HepG2 (cell line): ENCODE data around the gene TIFAB. TPM values are rescaled to one million over a fixed set of nuclear protein-coding genes. Genes with fewer than 3 reads are reported as not detected.

Experiments used
- BRCA1 ChIP-seq: sonication (generic); formaldehyde crosslinking; IDR thresholded peaks from 2 replicates; pipeline ENCODE4 v1.4.0; 2020; ENCODE audit warnings: missing genetic modification reagents
- CERS6 ChIP-seq: sonication (generic); formaldehyde crosslinking; IDR thresholded peaks from 2 replicates; pipeline ENCODE4 v1.5.0; 2020; ENCODE audit warnings: missing genetic modification reagents
- ETV5 ChIP-seq: IDR thresholded peaks from 2 replicates; pipeline ENCODE4 v1.6.1; 2018; ENCODE audit warnings: missing biosample characterization, missing genetic modification reagents, inconsistent platforms, borderline replicate concordance
- GPBP1L1 ChIP-seq: sonication (generic); formaldehyde crosslinking; IDR thresholded peaks from 2 replicates; pipeline ENCODE4 v1.5.0; 2020; ENCODE audit warnings: mild to moderate bottlenecking, missing genetic modification reagents
- GTF2F1 ChIP-seq: fragments of 150-350 bp; IDR thresholded peaks from 2 replicates; pipeline ENCODE4 v1.6.1; 2014; ENCODE audit warnings: low read length
- HMG20B ChIP-seq: conservative IDR thresholded peaks from 2 replicates; pipeline ENCODE4 v1.6.1; 2016; ENCODE audit warnings: missing genetic modification reagents, missing compliant biosample characterization
- HNRNPUL1 ChIP-seq: fragments of 200-400 bp; formaldehyde crosslinking; IDR thresholded peaks from 2 replicates; pipeline ENCODE4 v1.6.1; 2017; ENCODE audit warnings: low read depth, mild to moderate bottlenecking, low read length, moderate library complexity
- HOXA7 ChIP-seq: sonication (generic); formaldehyde crosslinking; IDR thresholded peaks from 2 replicates; pipeline ENCODE4 v1.8.1; 2022; ENCODE audit warnings: mild to moderate bottlenecking, missing genetic modification reagents, moderate library complexity
- KLF12 ChIP-seq: sonication (generic); formaldehyde crosslinking; IDR thresholded peaks from 2 replicates; pipeline ENCODE4 v1.4.0; 2020; ENCODE audit warnings: missing genetic modification reagents, borderline replicate concordance
- KLF15 ChIP-seq: sonication (generic); formaldehyde crosslinking; IDR thresholded peaks from 2 replicates; pipeline ENCODE4 v1.8.1; 2023; ENCODE audit warnings: borderline replicate concordance, mild to moderate bottlenecking, inconsistent platforms, missing genetic modification reagents, mixed read lengths
- MAFF ChIP-seq: IDR thresholded peaks from 2 replicates; pipeline ENCODE4 v1.6.1; 2011; ENCODE audit warnings: low read depth, low read length, improper control_type of control experiment
- MTERF4 ChIP-seq: sonication (generic); formaldehyde crosslinking; IDR thresholded peaks from 2 replicates; pipeline ENCODE4 v1.8.0; 2023; ENCODE audit warnings: mild to moderate bottlenecking, missing genetic modification reagents
- POLR2G ChIP-seq: fragments of 200-400 bp; formaldehyde crosslinking; IDR thresholded peaks from 2 replicates; pipeline ENCODE4 v1.6.1; 2018; ENCODE audit warnings: mild to moderate bottlenecking, low read depth, low read length, moderate library complexity
- RAD21 ChIP-seq: fragments of 450-650 bp; formaldehyde crosslinking; IDR thresholded peaks from 2 replicates; pipeline ENCODE4 v1.5.0; 2020; ENCODE audit warnings: mild to moderate bottlenecking
- RBFOX2 ChIP-seq: fragments of 200-400 bp; formaldehyde crosslinking; IDR thresholded peaks from 2 replicates; pipeline ENCODE4 v1.6.1; 2017; ENCODE audit warnings: low read depth, mild to moderate bottlenecking, low read length
- RFX3 ChIP-seq: IDR thresholded peaks from 2 replicates; pipeline ENCODE4 v1.6.1; 2016; ENCODE audit warnings: missing biosample characterization, missing genetic modification reagents
- SATB2 ChIP-seq: sonication (generic); formaldehyde crosslinking; IDR thresholded peaks from 2 replicates; pipeline ENCODE4 v1.5.0; 2020; ENCODE audit warnings: missing genetic modification reagents
- TOPORS ChIP-seq: sonication (generic); formaldehyde crosslinking; IDR thresholded peaks from 2 replicates; pipeline ENCODE4 v1.8.0; 2023; ENCODE audit warnings: mild to moderate bottlenecking, missing genetic modification reagents
- ZGPAT ChIP-seq: IDR thresholded peaks from 2 replicates; pipeline ENCODE4 v1.6.1; 2016; ENCODE audit warnings: mild to moderate bottlenecking
- ZNF552 ChIP-seq: sonication (generic); formaldehyde crosslinking; IDR thresholded peaks from 2 replicates; pipeline ENCODE4 v1.9.0; 2022; ENCODE audit warnings: missing genetic modification reagents, mild to moderate bottlenecking, borderline replicate concordance
- ZNF572 ChIP-seq: sonication (generic); formaldehyde crosslinking; IDR thresholded peaks from 2 replicates; pipeline ENCODE4 v1.5.1; 2020; ENCODE audit warnings: mild to moderate bottlenecking, missing genetic modification reagents
- ZNF704 ChIP-seq: sonication (generic); formaldehyde crosslinking; IDR thresholded peaks from 2 replicates; pipeline ENCODE4 v1.8.1; 2023; ENCODE audit warnings: mild to moderate bottlenecking, inconsistent platforms, moderate library complexity, missing genetic modification reagents, borderline replicate concordance
- polyA plus RNA-seq, 8 experiments: library from polyadenylated mRNA; depleted of rRNA in 3 of 8; stranded (reverse) in 7 of 8; unstranded in 1 of 8; fragments of >200 nt; fragmentation: Illumina TruSeq in 4 of 8; extraction: Trizol in 4 of 8; gene quantifications; 2 replicates each; pipeline versions ENCODE4 v1.2.1 to v1.2.3, GENCODE V29; 2011 to 2016; ENCODE audit warnings: low read depth in 4 of 8, missing spikeins in 1 of 8, mixed read lengths in 1 of 8; ENCODE audit not compliant: insufficient read depth in 1 of 8
- total RNA-seq, 5 experiments: library from RNA; depleted of rRNA; stranded (reverse); fragments of >200 nt; fragmentation: Illumina TruSeq; extraction: Trizol; gene quantifications; 2 replicates each; pipeline ENCODE4 v1.2.3, GENCODE V29; 2016; ENCODE audit warnings: low read depth in 1 of 5
- TF ChIP-seq, protein P1 (sequence below): sonication (generic); formaldehyde crosslinking; IDR thresholded peaks from 2 replicates; pipeline ENCODE4 v1.4.0; 2020; ENCODE audit warnings: mild to moderate bottlenecking, low read depth, missing genetic modification reagents
- TF ChIP-seq, protein P2 (sequence below): IDR thresholded peaks from 2 replicates; pipeline ENCODE4 v1.6.1; 2012; ENCODE audit warnings: inconsistent platforms

TIFAB gene
- total and polyA plus RNA-seq, 2 of the 13 experiments (the other 11 are each of a cell fraction or from before 2014, with no cell fraction given) = not detected

DNA sequence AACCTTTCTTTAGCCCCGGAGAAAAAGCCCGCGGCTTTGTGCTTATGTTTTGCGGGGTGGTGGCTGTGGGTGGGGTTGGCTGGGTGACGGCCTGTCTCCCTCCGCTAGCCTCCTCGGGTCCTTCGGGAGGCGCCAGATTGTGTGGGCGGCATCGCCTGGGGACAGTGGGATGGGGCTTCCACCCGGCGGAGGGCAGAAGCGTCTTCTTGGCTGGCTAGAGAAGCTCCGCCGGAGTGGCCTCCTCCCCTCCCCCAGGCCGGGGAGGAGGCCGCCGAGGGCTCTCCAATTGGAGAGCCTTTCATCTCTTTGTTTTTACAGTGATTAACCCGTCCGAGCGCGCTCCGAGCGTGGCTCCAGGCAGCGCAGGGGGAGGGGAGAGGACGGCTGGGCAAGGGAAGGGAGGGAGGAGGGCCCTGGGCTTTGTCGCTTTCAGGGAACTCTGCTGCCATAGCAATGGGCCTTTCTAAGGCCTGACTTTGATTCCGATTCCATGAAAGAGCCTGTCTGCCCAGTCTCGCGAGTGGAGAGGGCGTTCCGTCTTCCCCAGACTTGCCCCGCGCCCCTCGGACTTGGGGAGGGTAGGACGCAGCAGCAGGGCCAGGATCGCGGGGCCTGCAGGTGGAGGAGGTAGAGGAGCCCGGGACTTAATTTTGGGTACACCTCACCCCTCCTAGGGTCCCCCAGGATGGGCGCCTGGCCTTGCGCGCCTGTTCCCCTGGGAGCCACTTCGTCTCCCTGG, 36.7 kb upstream of the TIFAB start (continued):
- TF ChIP-seq ZNF704 (CRISPR knock-in tag) (no peak), ZNF552 (CRISPR knock-in tag) (no peak), GPBP1L1 (CRISPR knock-in tag) (no peak), ZNF572 (CRISPR knock-in tag) (no peak), RFX3 (no peak), KLF15 (CRISPR knock-in tag) (no peak), SATB2 (no peak), MTERF4 (CRISPR knock-in tag) (no peak), MAFF (no peak), TOPORS (CRISPR knock-in tag) (no peak), HMG20B (CRISPR knock-in tag) (no peak; the same call in 1 of the 2 replicates), RAD21 (CRISPR knock-in tag) (no peak), BRCA1 (CRISPR knock-in tag) (no peak), GTF2F1 (no peak), CERS6 (no peak), RBFOX2 (peak; percentile 63; the same call in 1 of the 2 replicates), ZGPAT (CRISPR knock-in tag) (peak; percentile 46; the same call in 1 of the 2 replicates), KLF12 (CRISPR knock-in tag) (no peak), POLR2G (peak; percentile 53; the same call in 1 of the 2 replicates), HNRNPUL1 (no peak), ETV5 (no peak), HOXA7 (CRISPR knock-in tag) (no peak)
- TF ChIP-seq, protein P1, sequence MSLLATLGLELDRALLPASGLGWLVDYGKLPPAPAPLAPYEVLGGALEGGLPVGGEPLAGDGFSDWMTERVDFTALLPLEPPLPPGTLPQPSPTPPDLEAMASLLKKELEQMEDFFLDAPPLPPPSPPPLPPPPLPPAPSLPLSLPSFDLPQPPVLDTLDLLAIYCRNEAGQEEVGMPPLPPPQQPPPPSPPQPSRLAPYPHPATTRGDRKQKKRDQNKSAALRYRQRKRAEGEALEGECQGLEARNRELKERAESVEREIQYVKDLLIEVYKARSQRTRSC (CRISPR knock-in tag) = no peak
- TF ChIP-seq, protein P2, sequence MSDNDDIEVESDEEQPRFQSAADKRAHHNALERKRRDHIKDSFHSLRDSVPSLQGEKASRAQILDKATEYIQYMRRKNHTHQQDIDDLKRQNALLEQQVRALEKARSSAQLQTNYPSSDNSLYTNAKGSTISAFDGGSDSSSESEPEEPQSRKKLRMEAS = no peak
